B cell (primary cell): ENCODE results near the gene DEAF1.

Experiments
- CTCF ChIP-seq: fragments of 200-600 bp; IDR thresholded peaks from one replicate; pipeline ENCODE4 v1.8.0; 2022; ENCODE audit warnings: antibody characterized with exemption, mild to moderate bottlenecking
- EZH2 ChIP-seq: IDR thresholded peaks from 2 replicates; pipeline ENCODE4 v1.6.1; 2012; ENCODE audit warnings: borderline replicate concordance, low read depth, mild to moderate bottlenecking, moderate library complexity, low read length; ENCODE audit not compliant: insufficient read depth, poor library complexity, severe bottlenecking

DNA sequence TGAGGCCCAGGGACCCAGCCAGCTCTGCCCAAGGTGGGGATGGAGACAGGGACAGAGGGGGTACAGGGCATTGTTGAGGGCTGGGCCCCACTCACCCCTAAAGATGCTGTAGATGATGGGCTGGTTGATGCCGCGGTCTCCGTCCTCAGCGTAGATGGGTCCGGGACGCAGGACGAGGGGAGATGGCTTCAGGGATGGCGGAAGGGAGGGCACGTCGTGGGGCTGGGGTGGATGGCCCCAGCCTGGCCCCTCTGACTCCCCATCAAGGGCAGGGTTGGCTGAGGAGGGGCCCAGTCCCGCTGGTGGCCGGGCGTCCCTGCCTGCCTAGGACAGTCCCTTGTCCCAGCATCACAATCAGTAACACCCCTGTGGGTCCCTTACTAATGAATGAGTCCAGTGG, 74.8 kb downstream of the DEAF1 start:
- TF ChIP-seq CTCF (no peak), EZH2 (no peak)
